LNCAP (cell line): ENCODE measurements around the gene PER3.

Experiments
- TF ChIP-seq, protein P1 (sequence below): fragments of 450-650 bp; IDR thresholded peaks from 2 replicates; pipeline ENCODE4 v1.5.1; 2017; ENCODE audit warnings: mild to moderate bottlenecking

The PER3 gene

DNA sequence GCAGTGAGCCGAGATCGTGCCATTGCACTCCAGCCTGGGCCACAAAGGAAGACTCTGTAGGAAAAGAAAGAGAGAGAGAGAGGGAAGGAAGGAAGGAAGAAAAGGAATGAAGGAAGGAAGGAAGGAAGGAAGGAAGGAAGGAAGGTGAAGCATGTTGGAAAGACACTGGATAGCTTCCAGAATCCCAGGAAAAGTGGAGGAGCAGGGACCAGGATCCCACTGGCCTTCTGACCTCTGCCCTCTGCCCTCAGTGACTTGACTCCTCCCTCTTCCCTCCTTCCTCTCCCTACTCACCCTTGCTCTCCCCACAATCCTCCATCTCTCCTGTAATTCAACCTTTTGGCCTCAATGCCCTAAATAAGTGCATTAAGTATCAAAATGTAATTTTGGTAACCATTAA, 72.9 kb downstream of the PER3 start:
- TF ChIP-seq, protein P1, sequence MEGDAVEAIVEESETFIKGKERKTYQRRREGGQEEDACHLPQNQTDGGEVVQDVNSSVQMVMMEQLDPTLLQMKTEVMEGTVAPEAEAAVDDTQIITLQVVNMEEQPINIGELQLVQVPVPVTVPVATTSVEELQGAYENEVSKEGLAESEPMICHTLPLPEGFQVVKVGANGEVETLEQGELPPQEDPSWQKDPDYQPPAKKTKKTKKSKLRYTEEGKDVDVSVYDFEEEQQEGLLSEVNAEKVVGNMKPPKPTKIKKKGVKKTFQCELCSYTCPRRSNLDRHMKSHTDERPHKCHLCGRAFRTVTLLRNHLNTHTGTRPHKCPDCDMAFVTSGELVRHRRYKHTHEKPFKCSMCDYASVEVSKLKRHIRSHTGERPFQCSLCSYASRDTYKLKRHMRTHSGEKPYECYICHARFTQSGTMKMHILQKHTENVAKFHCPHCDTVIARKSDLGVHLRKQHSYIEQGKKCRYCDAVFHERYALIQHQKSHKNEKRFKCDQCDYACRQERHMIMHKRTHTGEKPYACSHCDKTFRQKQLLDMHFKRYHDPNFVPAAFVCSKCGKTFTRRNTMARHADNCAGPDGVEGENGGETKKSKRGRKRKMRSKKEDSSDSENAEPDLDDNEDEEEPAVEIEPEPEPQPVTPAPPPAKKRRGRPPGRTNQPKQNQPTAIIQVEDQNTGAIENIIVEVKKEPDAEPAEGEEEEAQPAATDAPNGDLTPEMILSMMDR, result no peak

DNA sequence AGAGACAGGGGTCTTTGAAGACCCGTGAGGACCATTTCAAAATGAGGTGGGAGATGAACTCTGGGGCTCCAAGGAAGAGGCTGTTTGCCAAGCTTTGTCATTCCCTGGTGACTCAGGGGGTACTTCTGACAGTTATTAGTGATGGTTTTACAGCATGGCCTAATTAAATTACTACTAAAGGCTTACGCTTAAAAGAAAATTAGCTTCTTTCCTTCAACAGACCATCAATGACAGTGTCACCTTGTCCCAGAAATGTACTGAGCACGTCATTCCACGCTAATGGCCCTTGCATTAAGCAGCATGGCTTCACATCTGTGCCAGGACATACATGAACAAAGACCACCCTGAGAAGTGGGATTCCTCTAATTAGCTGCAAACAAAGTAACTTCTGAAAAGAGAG, 73.9 kb downstream of the PER3 start:
- TF ChIP-seq, protein P1, result no peak

DNA sequence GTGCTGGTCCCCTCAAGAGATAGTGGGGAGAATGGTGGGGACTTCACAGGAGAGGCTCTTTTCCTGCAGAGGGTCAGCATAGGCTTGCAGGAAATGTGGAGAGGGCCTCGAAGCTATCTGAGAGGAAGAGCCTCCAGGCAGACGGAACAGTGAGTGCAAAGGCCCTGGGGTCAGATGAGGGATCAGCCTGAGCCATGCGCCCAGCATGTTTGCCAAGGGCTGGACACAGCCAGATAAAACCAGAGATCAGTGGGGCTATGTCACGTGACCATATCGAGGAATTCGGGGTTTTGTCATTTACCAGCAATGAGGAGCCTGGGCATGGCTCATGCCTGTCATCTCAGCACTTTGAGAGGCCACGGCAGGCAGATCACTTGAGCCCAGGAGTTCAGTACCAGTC, 75.3 kb downstream of the PER3 start:
- TF ChIP-seq, protein P1, result no peak

DNA sequence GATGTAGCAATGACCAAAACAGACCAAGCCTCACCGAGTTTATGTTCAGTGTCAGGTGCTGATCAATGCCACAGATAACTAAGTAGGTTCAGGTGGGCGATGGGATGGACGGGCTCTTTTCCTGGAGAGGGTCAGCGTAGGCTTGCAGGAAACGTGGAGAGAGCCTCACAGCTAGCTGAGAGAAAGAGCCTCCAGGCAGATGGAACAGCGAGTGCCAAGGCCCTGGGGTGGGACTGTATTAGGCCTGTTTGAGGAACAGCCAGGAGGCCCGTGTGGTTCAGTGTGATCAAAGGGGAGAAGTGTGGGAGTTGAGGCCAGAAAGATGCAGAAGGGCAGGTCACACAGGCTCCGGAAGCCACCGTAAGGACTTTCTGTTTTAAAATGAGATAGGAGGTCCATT, 76.0 kb downstream of the PER3 start:
- TF ChIP-seq, protein P1, result no peak

DNA sequence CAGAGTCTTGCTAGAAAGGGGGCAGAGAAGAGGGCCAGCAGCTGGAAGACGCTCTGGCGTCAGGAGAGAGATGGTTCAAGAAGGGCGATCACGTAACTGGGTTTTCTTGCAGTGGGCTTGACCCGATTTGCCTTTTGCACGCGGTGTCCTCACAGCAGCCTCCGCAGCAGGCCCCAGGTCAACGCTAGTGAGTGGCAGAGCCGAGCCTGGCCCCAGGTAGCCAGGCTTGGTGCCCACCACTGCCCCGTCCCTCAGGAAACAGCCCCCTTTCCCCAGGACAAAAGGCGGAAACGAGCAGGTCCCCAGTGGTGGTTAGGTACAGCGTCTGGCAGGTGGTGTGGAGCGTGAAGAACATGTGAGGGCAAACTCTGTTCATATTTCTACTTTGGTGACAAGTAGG, 77.4 kb downstream of the PER3 start:
- TF ChIP-seq, protein P1, result no peak

DNA sequence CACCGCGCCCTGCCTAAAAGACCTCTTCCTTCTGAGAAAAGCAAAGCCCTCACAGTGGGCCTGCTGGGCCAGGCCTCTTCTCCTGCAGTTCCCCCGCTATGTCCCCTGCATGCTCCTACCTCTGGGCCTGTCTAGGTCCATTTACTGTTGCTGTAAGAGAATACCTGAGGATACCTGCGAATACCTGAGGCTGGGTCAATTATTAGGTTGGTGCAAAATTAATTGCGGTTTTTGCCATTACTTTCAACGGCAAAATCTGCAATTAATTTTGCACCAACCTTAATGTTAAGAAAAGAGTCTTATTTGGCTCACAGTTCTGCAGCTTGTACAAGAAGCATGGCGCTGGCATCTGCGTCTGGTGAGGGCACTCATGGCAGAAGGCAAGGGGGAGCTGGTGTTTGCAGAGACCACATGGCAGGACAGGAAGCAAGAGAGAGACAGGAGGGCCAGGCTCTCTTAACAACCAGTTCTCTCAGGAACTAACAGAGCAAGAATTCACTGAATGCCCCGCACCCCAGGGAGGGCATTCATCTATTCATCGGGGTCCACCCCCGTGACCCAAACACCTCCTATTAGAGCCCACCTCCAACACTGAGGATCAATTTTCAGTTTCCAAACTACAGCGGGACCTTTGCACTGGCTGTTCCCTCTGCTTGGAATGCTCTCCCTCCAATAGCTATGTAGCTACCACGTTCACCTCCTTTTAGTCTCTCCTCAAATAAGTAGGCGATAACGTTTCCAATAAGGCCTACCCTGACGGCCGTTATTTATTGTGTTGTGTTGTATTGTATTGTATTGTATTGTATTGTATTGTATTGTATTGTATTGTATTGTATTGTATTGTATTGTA, 78.3 kb downstream of the PER3 start:
- TF ChIP-seq, protein P1, result no peak

DNA sequence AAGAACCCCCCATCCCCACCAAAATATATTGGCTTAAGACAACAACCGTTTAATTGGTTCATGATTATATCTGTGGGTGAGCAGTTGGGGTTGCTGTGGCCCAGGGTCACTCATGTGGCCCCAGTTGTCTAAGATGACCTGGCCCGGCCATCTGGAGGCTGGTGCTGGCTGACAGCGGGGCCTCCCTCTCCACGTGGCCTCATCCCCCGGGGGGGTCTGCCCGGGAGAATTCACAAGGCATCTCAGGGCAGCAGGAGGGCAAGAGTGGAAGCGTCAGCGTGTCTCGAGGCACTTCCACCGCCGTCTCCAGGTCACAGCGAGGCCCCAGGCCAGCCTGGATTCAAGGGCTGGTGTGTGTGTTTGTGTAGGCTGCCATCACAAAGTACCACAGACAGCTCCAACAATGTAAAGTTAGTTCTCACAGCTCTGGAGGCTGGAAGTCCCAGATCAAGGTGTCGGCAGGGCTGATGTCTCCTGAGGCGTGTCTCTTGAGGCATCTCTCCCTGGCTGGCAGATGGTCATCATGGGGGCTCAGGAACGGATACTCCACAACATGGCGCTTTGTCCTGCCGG, 79.8 kb downstream of the PER3 start:
- TF ChIP-seq, protein P1, result no peak
